GM18526 (cell line): Measurements from ENCODE around the gene SPOCK1.

Experiments
- POLR2A ChIP-seq: IDR thresholded peaks from 3 replicates; pipeline ENCODE4 v1.6.1; 2011; ENCODE audit not compliant: insufficient read length; ENCODE audit errors: extremely low read depth

Gene SPOCK1

DNA sequence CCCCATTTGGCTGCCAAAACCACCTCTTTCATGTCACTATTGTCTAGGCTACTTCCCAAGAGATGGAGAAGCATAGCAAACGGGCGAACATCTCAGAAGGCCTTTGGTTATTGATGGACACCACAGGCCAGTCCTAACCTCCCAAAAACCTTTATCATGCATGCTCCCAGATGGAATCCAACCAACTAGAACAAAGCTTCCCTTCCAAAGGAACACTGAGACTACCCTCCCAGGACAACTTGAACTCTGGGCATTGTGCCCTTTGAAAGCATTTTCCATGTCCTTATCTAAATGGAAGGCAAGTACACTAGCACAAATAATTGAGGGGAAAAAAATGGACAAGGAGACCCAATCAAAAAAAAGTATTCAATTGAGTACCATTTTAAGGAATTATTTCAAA is 65.6 kb downstream of the SPOCK1 start:
- TF ChIP-seq POLR2A, result no peak

DNA sequence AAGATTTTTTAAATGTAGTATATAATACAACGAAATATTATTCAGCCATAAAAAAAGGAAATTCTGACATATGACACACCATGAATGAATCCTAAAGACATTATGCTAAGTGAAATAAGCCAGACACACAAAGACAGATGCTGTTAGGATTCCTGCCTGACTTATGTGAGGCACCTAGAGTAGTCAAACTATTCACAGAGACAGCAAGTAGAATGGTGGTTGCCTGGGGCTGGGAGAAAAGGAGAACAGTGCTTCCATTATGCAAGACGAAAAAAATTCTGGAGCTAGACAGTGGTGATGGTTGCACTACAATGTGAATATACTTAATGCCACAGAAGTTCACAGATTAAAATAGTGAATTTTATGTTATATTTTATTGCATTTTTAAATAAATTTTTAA is 66.8 kb downstream of the SPOCK1 start:
- no peak for TF ChIP-seq POLR2A

DNA sequence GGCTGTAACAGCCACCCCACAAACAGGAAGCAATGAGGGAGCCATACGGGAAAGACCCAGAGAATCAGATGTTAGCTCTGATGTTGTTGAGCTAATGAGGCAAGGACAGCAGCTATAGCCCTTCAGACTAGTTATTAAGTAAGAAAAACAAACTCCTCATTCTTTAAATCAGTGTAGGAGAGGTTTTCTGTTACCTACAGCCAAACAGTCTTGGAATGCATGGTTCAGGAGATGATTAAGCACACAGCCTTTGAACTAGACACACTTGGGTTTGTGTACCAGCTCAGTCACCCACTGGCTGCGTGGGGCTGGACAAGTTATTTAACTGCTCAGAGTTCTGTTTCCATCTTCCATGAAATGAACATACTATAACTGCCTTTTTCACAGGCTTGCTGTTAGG is 68.1 kb downstream of the SPOCK1 start:
- no peak for TF ChIP-seq POLR2A

DNA sequence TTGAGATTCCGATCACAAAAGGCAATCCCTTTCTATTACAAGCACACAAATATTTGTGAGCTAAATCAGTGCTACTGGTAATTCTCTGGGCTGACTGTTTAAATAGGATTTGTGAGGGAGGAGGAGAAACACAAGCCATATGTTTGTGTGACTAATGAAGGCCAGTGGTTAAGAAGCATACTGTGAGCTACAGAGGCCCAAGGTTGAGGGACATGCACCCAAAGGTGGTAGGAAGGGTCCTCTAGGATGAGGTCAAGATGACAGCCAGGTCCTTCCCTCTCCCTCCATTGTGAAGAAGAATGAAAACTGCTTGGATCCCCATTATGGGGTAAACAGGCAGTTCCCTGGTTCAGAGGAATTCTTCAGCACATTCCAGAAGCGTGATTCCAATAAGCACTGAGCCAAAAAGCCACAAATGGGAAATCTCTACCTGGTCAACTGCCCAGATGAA is 83.9 kb downstream of the SPOCK1 start:
- TF ChIP-seq POLR2A, result no peak

DNA sequence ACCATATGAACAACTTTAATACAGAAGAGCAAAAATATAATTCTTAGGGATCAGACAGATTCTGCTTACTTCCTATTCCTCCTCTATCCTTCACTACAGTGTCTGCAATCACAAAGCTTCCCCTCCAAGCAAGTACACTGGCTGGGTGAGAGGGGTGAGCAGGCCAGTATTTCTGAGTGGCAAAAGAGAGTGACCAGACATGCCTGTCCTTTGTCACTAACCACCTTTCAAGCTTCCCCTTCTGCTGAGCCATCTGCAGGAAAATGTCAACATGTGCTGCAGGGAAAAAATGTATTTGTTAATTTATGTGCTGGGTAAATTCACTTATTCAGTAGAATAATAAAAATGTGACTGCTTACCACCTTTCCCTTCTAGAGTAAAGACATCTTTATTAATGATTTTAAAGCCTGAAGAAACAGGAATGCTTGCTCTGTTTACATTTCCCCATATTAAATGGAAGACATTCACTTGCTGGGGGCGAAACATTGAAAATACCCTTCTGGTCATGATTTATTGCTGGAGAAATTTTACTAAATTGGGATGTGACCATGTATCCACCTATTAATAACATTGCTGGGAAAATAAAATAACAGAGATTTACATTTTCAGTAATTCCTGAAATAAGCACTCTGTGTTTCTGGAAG is 84.9 kb downstream of the SPOCK1 start:
- no peak for TF ChIP-seq POLR2A

DNA sequence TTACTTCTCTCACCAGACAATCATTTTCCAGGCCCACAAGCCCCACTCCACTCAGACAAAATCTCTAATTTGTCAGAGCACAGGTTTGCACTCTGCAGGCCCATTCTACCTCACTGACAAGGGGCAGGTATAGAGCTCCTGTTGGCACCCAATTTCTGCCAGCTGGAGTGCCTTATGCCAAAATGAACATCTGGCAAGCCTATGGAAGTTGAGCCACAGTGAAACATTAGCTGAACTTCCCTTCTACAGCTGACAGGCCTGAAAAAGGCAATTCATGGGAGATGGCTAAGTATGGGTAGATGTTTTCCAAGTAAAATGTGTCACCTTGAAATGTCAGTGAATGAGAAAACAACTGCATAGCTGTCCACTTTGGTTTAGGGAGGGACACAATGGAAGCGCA is 87.0 kb downstream of the SPOCK1 start:
- no peak for TF ChIP-seq POLR2A

DNA sequence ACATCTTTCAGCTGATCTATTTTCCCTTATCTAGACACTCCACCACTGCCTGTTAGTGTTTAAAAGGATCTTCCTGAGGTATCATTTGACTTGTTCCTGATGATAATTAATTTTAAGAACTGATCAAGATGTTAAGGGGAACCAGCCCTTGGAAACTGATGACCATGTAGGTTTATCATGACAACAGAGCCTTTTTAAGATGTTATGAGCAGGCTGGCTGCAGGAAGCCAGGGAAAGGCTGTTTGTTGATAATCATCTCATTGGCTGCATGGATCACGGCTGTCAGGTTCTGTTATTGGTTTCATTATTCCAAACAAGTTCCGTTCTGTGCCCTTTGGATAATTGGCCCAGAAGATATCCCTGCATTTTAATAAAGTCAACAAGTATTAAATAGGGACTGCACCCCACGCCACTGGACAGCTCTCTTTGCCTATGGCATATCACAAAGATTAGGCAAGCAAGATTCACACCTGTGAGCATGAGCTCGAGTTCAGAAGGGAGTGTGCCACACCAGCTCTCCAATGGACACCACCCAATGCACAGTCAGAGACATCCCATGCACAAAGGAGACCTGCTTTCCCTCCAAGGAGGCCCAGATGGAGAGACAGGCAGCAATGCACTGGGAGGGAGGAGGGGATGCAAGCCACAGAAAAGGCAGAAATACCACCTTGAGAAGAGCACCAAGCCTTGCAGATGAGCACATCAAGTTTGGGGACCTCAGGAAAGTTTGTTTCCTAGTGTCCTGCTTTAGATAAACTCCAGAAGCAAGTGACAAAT is 88.7 kb downstream of the SPOCK1 start:
- TF ChIP-seq POLR2A, result no peak

DNA sequence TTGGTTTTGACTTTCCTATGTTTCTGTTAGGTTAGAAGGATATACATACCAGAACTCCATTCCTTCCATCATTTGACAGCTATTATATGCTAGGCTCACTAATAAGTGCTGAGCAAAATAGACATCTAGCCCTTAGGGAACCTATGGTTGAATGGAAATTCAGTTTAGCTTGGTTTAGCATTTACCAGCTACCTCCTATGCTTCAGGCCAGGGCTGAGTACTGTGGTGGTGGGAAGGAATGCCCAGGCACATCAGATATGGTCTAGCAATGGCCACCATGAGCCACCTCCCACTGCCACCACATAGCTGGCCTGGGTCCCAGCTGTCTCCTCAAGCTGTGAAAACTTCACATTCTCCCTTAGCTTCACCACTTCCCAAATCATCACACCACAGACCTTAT is 89.4 kb downstream of the SPOCK1 start:
- TF ChIP-seq POLR2A, result no peak

DNA sequence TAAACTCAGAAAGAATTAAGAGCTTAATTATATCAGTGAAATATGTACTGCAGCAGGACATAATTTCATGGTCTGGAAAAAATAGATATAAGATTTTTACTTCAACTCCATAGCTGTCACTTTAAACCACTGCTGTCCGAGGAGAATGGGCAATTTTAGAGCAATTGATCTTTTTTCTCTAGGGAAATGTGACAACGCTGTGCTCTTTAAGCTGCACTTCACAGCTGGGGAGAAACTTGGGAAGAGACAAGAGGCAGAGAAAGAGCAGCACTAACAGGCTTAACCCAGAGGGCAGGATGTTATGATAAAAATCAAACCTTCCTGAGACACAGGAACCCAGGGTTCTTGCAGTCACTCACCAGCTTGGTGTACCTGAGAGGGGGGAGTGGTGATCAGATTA is 92.0 kb downstream of the SPOCK1 start:
- no peak for TF ChIP-seq POLR2A

DNA sequence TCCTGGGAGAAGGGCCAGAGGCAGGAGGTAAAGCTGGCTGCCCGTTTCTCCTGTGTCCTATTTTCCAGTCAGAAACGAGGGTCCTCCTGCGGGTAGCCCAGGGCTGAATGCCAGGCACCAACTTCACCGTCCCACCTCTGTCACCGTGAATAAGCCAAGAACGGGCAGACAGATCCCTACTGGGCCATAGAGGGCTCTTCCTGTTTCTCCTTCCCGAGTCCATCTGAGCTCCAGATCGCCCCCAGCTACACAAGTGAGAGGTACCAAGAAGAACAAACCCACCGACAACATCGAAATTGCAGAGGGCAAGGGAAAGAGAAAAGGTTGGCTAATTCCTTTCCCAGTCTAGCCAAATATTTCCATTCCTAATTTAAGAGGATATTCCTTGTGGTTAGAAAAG is 93.7 kb downstream of the SPOCK1 start:
- TF ChIP-seq POLR2A, result no peak

DNA sequence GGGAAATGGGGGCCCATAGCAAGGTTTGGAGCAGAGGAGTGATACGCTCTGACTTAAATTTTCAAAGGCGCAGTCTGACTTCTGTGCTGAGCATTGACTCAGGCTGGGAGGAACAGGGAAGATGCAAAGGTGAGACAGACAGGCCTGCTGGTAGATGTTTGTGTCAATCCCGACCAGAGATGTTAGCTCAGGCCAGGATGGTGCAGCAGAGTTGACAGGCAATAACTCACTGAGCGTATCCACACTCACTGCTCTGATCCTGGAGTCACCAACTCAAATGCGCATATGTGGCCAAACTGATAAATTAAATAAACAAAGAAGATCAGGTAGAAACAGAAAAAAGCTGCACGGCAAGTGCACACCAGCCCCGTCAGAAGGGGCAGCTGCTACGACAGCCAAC is 95.3 kb downstream of the SPOCK1 start:
- no peak for TF ChIP-seq POLR2A

DNA sequence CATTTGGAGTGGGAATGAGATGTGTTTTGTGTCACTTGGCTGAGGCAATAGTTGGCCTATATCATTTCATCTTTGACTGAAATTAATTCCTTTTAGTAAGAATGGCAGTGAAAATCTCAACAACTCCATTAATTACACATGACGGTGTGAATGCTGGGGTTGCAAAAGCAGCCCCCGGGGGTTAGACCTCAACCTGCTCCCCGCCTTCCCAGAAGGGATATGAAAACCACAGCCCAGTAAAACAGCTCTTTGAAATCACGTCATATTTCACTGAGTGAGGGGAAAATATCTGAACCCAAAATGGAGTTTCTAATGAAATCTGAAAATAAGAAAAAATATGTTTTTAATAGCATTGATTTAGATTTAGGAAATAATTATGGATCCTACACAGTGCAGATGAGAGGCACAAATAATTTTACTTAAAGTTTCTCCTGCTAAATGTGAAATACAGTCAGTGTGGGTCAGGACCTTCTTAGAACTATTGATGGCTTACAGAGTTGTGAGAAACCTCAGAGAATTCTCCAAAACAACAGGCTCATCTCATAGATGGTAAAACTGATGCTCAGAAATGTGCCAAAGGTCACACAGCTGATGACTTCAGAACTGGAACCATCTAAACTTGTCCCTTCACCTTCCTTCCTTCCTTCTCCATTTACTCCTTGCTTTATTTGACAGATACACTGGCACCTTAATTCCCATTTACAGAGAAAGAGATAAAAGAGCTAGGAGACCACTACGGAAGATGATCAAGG is 96.5 kb downstream of the SPOCK1 start:
- no peak for TF ChIP-seq POLR2A

DNA sequence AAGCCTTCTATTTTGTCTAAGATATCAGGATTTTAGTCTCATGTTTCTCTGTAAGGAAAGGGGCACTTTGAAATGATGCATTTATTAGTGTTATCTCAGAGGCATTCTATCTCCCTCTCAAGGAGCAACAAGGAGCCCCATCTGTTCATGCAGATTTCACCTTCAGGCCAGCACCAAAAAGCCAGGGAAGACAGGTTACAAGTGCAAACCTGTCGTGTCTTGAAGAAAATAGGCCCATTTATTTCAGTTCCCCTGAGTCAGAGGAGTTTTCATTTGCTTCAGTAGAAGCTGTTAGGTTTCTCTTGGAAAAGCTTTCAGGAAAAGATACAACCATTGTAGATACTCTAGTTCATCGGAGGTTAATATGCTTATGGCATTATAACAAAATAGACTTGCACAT is 97.2 kb downstream of the SPOCK1 start:
- no peak for TF ChIP-seq POLR2A

DNA sequence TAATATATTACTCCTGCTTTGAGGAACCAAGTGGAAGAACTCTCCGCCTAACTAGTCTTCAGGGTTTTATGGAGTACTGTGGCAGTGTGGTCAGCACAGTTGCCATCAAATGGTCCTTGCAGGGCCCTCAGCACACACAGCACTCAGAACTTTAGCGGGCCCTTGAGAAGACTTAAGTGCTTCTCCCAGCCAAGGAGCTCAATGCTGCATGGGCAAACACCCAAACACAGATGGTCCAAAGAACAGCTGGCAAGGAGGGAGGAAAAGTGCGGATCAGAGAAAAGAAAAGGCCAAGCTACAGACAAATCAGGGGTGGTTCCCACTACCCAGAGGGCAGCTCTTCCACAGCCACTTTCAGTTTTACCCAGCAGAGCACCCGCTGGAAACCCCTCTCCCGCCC is 98.6 kb downstream of the SPOCK1 start:
- no peak for TF ChIP-seq POLR2A

DNA sequence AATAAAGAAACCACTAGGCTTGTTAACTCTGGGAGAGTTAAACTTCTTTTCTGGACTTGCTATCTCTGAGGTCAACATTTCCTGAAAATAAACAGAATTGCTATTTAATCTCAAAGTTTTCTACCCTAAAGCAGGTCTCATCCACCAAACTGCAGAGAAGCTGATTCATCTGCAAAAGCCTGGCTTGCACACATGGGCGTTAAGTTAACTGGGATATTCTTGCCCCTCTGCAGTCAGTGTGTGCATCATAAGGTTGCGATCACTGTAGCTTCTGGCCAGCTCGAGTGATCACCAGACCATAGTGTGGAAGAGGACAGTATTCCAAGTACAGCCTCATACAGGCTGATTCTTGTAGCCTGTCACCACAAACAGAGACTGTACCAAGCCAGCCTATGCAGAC is 99.2 kb downstream of the SPOCK1 start:
- TF ChIP-seq POLR2A, result no peak

DNA sequence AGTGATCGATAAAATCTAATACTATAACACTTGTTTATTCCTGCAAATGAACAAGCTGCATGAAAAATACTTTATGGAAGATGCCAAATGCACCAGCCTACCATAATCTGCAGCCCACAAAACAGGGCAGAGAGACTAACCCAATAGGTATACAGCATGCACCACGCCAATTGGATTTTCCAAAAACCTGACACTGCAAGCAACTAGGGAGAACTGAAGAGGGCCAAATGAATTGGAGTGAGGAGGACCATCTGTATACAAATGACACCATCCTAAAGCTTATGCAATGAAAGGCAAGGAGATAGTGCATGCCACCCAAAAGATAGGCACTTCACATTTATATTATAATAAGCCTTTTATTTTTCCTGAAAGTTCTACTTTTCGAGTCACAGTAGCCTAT is 100.4 kb downstream of the SPOCK1 start:
- no peak for TF ChIP-seq POLR2A

DNA sequence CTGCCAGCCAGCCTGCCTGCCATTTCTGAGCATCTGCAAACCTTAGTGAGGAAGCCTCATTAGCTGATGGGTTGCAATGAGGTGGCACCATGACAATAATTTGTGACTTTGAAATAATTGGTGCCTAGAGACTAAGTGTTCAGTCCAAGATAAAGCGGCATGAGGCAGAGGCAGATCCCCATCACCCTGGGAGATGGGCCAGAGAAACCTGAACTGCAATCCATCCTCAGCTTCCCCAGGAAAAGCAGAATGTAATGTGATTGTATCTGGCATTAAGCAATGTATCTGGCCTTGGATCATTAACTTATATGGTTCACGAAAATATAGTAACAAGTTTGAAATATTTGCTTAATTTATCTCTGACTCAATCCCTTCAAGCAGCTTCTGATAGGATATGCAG is 101.0 kb downstream of the SPOCK1 start:
- TF ChIP-seq POLR2A, result no peak
